ENCODE results near the gene SCAMP2.

- TF ChIP-seq CTCF (IDR thresholded peaks at IDR 0.05) (no peak), REST (IDR thresholded peaks at IDR 0.05; ENCODE audit: insufficient read depth in 1 of 2, low read depth in 2 of 2, low read length in 1 of 2) (no peak), POLR2AphosphoS5 (IDR thresholded peaks at IDR 0.05; ENCODE audit: low read depth, low read length) (no peak), TCF7L2 (IDR thresholded peaks at IDR 0.05; ENCODE audit: low read depth, low read length) (no peak), SIN3A (IDR thresholded peaks at IDR 0.05; ENCODE audit: borderline replicate concordance, insufficient read depth, low read depth, low read length) (no peak)
Measured at GRCh38 chr15:74832826-74833225, 40.3 kb downstream of the SCAMP2 start.
